C4-2B (cell line): ENCODE measurements around the gene LILRB3.

Experiments used
- CTCF ChIP-seq: fragments of 450-650 bp; conservative IDR thresholded peaks from 2 replicates; pipeline ENCODE4 v1.5.1; 2017; ENCODE audit warnings: mild to moderate bottlenecking
- ZFX ChIP-seq: fragments of 450-650 bp; IDR thresholded peaks from 2 replicates; pipeline ENCODE4 v1.6.1; 2017

DNA sequence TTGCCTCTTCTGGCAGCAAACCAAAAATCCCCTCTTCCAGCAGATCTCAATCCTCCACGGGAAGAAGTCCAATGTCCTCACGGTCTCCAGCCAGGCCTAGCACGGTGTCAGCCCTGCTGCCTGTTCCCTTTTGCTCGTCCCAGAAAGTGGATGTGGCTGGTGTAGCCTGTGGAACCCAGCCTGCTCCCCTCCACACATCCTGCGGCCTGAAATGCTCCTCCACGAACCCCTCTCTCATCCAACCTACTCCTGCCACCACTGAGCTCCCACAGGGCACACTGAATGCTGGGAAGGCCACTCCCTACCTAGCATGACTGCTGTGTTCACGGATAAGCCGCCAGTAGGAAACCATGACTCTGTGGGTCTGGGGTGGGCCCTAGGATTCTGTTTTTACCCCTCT, 36.5 kb downstream of the LILRB3 start:
- no peak for TF ChIP-seq CTCF
- TF ChIP-seq ZFX = no peak
